NCI-H2227 (cell line): Measurements from ENCODE around the gene FAHD1.
A peak's percentile ranks its signal among the peaks of the same experiment; 100 is the strongest.

Experiments used
- DNase-seq: peaks from one replicate; lab custom pipeline; 2025; ENCODE audit not compliant: unreplicated experiment; lab: John Stamatoyannopoulos, UW

Gene FAHD1

DNA sequence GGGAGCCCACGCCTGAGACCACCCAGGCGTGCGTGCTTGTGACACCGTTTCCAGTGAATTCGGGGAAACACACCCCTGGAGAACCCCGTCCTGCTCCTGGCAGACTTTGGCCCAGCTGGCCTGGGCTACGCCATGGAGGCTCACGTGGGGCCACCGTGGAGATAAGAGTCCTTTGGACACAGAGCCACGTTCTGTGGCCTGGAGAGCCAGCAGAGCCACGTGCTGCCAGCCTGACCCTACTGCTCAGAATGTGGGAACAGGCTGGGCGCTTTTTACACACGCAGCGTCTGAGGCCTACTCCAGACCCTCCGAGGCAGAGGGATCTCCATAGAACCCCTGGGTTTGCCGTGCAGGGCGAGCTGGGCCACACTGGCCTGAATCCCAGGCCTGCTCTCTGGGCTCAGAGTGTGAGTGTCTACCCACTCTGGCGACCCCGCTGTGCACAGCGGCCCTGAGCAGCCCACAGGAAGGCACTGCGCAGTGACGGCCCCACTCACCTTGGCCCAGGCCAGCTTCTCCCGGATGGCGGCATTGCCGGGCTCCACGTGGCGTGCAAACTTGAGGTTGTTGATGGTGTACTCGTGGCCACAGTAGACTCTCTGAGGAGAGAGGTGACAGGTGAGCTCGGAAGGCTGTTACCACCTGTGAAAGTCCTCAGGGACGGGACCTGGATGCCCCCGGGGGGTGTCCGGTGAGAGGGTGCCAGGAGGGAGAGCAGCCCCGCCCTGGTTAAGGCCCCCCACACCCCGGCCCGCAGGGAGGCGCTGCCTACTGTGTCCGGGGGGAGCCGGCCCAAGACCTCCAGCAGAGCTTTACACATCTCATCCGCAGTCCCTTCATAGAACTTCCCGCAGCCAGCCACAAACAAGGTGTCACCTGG is 10.4 kb upstream of the FAHD1 start:
- DNase-seq: no peak

GRCh38 chr16:1817276-1817589 is 9.8 kb upstream of the FAHD1 start:
- DNase-seq: no peak

DNA sequence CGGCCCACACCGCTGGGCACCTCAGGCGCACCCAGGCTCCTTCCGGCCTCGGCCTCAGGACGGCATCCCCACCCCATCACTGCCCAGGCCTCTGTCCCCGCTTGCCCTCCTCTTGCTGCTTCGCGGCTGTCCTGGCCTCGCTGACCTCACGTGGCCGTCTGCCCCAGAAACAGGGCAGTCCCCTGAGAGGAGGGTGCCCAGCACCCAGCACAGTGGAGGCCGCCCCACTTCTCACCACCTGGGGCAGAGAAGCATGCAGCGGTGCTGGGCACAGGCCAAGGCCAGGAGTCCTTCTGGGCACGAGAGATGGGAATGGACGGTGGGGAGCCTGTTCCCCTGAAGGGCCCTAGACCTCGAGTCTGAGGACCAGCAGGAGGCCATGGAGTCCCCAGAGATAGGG is 9.3 kb upstream of the FAHD1 start:
- DNase-seq: no peak

- no peak for DNase-seq
Measured at GRCh38 chr16:1818204-1818872, 8.7 kb upstream of the FAHD1 start.

DNA sequence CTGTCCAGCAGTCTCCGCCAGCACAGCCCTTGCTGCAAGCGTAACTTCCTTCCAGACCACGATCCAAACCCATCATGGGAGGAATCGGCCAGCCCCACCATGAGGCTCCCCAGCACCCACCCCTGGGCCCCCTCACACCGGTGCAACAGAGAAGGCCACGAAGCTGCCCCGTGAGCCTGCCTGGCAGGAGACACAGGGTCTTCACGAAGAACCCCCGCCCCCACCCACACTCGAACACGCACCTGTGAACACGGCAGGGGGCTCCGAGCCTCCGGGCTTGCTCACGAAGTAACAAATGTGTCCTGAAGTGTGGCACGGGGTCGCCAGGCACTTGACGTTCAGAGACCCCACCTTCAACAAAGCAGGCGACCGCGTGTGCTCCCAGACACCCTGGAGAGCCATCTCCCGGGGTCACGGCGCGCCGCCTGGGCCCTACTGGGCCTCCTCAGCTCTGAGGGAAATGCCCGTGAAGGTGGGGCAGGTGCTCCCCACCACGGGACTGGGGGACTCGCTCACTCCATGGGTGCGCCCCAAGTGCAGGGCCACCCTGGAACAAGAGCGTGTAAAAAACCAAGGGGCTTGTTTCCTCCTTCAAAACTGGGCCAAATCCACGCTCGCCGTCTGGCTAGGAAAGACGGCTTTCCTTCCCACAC is 8.0 kb upstream of the FAHD1 start:
- no peak for DNase-seq

DNA sequence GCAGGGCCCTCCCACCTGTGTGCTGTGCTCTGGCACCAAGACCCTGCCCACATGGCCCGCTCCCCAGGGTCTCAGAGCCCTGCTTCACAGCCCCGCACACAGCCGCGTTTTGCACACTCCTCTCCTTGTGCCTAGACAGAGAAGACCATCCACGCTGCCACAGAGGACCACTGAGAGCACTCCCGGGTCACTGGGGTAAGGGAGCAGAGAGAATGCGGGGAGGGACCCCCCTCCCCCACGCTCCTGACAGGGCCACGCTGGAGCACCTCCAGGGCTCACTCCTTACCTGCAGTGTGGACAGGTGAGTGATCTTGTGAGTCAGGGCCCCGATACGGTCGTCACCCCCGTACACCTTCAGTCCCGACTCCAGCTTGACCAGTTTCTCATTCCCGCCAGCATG is 7.4 kb upstream of the FAHD1 start:
- DNase-seq: no peak

GRCh38 chr16:1820096-1820945 is 6.7 kb upstream of the FAHD1 start:
- DNase-seq: no peak

DNA sequence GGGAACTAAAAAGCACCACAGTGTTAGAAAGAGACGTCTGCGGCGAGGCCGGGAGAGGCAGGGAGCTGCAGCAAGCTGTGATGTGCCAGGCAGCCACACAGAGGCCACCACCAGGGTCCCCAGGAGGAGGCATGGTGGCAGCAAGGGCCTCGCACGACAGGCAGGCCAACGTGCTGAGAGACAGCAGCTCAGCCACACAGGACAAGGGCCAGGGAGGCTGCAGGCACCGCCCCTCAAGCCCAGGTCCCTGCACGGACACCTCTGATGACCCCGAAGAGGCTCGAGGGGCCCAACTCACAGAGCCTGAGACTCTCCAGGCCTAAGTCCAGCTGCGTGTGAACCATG is 6.1 kb upstream of the FAHD1 start:
- no peak for DNase-seq

- DNase-seq: no peak
Measured at GRCh38 chr16:1821861-1822611, 5.0 kb upstream of the FAHD1 start.

- DNase-seq: no peak
Measured at GRCh38 chr16:1822801-1823200, 4.2 kb upstream of the FAHD1 start.

DNA sequence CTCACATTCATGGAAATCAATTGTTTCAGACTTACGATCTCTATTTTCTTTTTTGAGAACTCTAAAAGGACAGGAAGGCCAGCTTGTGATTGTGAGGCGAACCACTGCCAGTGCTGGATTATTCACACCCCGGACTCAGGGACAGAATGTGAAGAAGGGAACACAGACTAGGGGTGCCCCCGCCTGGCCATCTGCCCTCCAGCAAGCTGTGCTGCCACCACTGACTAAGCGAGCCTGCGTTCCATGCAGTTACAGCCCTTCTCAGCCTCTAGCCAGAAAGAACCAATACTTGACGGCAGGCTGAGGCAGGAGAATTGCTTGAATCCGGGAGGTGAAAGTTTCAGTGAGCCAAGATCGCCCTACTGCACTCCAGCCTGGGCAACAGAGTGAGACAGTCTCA is 3.2 kb upstream of the FAHD1 start:
- DNase-seq: no peak

GRCh38 chr16:1825381-1825863 is 1.6 kb upstream of the FAHD1 start:
- no peak for DNase-seq

DNA sequence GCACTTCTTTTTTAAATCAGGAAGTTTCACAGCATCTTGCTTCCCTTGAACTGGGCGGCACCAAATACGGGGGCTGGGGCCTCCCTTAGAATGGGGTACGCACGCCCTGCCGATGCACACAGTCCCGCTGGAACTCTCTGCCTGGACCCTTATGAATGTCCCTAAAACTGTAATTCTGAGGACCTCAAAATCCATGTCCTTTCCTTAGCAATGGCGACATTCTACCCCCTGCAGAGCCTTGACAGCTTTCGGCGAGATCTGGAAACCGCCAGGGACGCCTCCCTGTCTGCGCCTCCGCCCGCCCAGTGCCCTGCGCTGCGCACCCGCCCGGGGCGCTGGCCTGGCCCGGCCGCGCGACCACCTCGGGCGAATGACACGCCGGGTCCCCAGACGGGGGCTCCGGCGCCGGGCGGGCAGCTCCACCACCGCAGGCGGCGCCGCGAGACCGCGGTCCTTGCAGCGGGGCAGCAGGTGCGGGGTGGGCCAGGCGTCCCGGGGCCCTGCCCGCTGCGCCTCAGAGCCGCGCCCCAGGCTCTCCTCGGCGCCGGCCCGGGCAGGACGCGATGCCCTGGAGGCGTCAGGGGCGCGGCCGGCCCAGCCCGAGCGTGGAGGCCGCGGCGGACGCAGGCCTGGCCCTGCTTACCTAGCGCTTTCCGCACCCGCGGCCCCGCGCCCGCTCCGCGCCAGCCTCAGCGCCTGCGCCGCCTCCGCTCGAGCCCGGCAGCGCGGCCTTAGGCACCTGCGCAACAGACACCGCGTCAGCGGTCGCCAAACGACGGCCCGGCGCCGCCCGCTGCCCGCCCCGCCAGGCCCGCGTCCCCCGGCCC is 929 bp upstream of the FAHD1 start:
- peak; percentile 88 for DNase-seq

DNA sequence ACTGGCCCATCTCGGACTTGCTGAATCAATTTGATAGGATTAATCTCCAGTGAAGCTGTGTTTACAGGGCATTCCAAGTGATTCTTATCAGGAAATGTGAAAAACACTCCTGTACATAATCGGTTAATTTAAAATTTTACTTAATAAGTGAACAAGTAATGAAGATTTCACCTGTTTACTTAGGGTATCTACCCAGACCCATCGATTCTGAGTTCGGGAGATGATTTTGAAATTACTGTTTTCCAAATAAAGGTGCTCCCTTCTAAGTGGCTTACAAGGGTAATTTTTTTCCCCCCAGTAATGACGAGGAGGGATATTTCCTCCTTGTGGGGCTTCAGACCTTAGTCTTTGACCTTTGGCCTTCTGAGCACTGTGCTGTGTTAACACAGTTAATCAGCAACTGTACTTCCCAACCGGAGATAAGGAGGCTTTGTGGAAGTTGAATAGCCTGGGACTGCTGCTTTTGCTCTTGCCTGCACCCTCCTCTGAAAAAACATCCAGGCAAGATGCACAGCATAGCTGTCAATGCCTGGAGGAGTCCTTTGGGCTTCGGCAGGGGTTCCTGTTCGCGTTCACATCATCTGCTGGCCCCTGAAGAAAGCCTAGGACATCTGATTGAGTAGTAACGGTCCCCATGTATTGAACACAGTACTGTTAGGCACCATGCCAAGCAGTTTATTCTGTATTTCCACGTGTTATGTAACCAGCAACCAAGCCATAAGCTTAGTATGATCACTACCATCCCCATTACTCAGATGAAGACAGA is 1.8 kb downstream of the FAHD1 start:
- no peak for DNase-seq

DNA sequence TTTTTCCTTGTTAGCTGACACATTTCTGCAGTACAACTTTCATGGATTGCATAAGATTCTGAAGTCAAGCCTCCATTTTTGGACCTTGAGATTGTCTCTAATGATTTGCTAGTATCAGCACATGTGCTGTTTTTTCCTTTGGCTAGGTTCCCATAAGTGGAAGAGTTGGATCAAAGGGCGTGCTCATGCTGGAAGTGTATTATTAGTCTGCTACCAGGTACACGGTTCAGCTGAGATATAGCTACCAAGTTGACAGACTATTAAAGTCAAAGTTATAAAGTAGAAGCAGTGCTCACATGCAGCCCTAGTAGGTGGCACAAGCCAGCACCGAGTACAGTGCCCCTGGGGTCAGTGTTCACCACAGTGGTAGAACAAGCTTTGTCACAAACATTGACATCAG is 3.2 kb downstream of the FAHD1 start:
- DNase-seq: no peak

- no peak for DNase-seq
Measured at GRCh38 chr16:1831186-1832075, 4.4 kb downstream of the FAHD1 start.

- DNase-seq: no peak
Measured at GRCh38 chr16:1832838-1833454, 5.9 kb downstream of the FAHD1 start.

DNA sequence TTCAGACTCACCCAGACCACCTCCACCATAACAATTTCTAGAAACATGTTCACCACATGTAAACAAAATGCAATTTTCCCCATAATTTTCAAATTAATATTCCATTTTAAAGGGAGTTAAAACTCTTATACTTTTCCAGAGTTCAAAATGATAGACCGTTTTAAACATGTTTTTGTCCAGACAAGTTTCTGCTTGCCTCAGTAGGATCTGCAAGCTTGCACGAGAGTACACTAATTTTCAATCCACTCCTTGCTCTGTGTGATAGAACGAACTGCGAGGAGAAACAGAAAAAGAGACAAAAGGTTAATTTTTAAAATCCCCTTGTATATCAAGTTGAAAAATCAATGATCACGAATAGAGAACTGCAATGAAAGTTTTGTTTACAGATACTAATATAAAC is 7.1 kb downstream of the FAHD1 start:
- DNase-seq: no peak
